SK-N-SH (cell line): ENCODE data around the gene PITPNM1. TPM values are rescaled to one million over a fixed set of nuclear protein-coding genes. Genes with fewer than 3 reads are reported as not detected.

ENCODE experiments used
- CTCF ChIA-PET: fragments of 300-600, 350-600 bp; formaldehyde crosslinking; extraction: SDS; loops from one replicate; lab custom pipeline; 2021; lab: Yijun Ruan, JAX
- POLR2A ChIA-PET: fragments of 350-600 bp; sonication (Branson Sonifier 250); formaldehyde crosslinking; extraction: SDS; loops from one replicate; lab custom pipeline; 2020; ENCODE audit warnings: antibody characterized with exemption, inconsistent platforms; lab: Yijun Ruan, JAX
- DNase-seq: peaks from one replicate; pipeline ENCODE4 v3.0.0; 2012
- H2AFZ ChIP-seq: fragments of 200-600 bp; sonication (generic); 2 replicates; pipeline ENCODE4 v1.8.1; 2016; ENCODE audit warnings: antibody characterized with exemption, mild to moderate bottlenecking, low read depth
- H3F3A ChIP-seq: fragments of 200-600 bp; sonication (generic); replicated peaks from 2 replicates; pipeline ENCODE3; 2016; ENCODE audit warnings: antibody characterized with exemption, mild to moderate bottlenecking; ENCODE audit not compliant: insufficient read depth
- H3K27ac ChIP-seq, 2 experiments: fragments of 200-500 bp in 1 of 2; fragments of 200-600 bp in 1 of 2; sonication (Bioruptor generic) in 1 of 2; sonication (generic), shearing (Covaris generic) in 1 of 2; 2 replicates each; pipeline versions ENCODE4 v1.5.1 to v1.6.1; 2014 to 2016; ENCODE audit warnings: low read depth in 2 of 2, inconsistent platforms in 1 of 2, low read length in 1 of 2, mild to moderate bottlenecking in 1 of 2, mixed read lengths in 1 of 2
- H3K27me3 ChIP-seq: fragments of 200-600 bp; sonication (generic), shearing (Covaris generic); 2 replicates; pipeline ENCODE4 v1.6.1; 2016; ENCODE audit warnings: mixed run types; ENCODE audit not compliant: insufficient read depth
- H3K36me3 ChIP-seq, 2 experiments: fragments of 200-500 bp in 1 of 2; fragments of 200-600 bp in 1 of 2; sonication (Bioruptor generic) in 1 of 2; sonication (generic) in 1 of 2; replicated peaks in 1 of 2; 2 replicates each; pipeline versions ENCODE3 to v1.5.1; 2014 to 2016; ENCODE audit warnings: low read length in 1 of 2, mild to moderate bottlenecking in 1 of 2; ENCODE audit not compliant: insufficient read depth in 2 of 2, control insufficient read depth in 1 of 2
- H3K4me1 ChIP-seq, 2 experiments: fragments of 200-500 bp in 1 of 2; fragments of 200-600 bp in 1 of 2; sonication (Bioruptor generic) in 1 of 2; sonication (generic), shearing (Covaris generic) in 1 of 2; 2 replicates each; pipeline versions ENCODE4 v1.5.1 to v1.6.1; 2014 to 2016; ENCODE audit warnings: low read depth in 1 of 2, low read length in 1 of 2, mixed run types in 1 of 2; ENCODE audit not compliant: insufficient read depth in 2 of 2, control insufficient read depth in 1 of 2
- H3K4me2 ChIP-seq: fragments of 200-600 bp; sonication (generic), shearing (Covaris generic); 2 replicates; pipeline ENCODE4 v1.6.1; 2017; ENCODE audit warnings: mixed run types
- H3K4me3 ChIP-seq, 2 experiments: fragments of 200-500 bp in 1 of 2; fragments of 200-600 bp in 1 of 2; sonication (Bioruptor generic) in 1 of 2; sonication (generic), shearing (Covaris generic) in 1 of 2; 2 replicates each; pipeline versions ENCODE4 v1.5.1 to v1.8.1; 2014 to 2016; ENCODE audit warnings: low read depth in 2 of 2, inconsistent platforms in 1 of 2, low read length in 1 of 2, mild to moderate bottlenecking in 1 of 2, mixed read lengths in 1 of 2, moderate library complexity in 1 of 2
- H3K79me2 ChIP-seq: fragments of 200-600 bp; sonication (generic); 2 replicates; pipeline ENCODE4 v1.8.1; 2017; ENCODE audit warnings: mild to moderate bottlenecking; ENCODE audit not compliant: insufficient read depth
- H3K9ac ChIP-seq: fragments of 200-600 bp; sonication (generic); 2 replicates; pipeline ENCODE4 v1.6.1; 2017; ENCODE audit warnings: mixed run types
- H3K9me2 ChIP-seq: fragments of 200-600 bp; sonication (generic); 2 replicates; pipeline ENCODE4 v1.6.1; 2017; ENCODE audit warnings: mixed run types
- H3K9me3 ChIP-seq: fragments of 200-600 bp; sonication (generic); 2 replicates; pipeline ENCODE4 v1.6.1; 2017; ENCODE audit warnings: mixed run types, mild to moderate bottlenecking, moderate library complexity
- H4K20me1 ChIP-seq: fragments of 200-600 bp; sonication (generic); 2 replicates; pipeline ENCODE4 v1.6.1; 2017; ENCODE audit warnings: mild to moderate bottlenecking, mixed run types; ENCODE audit not compliant: insufficient read depth
- CHD2 ChIP-seq: fragments of 150-350 bp; IDR thresholded peaks from 2 replicates; pipeline ENCODE4 v1.6.1; 2018; ENCODE audit warnings: low read length; ENCODE audit not compliant: partially characterized antibody
- CTCF ChIP-seq: fragments of 200-600 bp; sonication (generic); IDR thresholded peaks from 2 replicates; pipeline ENCODE4 v1.6.1; 2017; ENCODE audit warnings: antibody characterized with exemption, mild to moderate bottlenecking, moderate library complexity
- EP300 ChIP-seq, 2 experiments: IDR thresholded peaks; 2 replicates each; pipeline versions ENCODE4 v1.4.0 to v1.6.1; 2012; ENCODE audit warnings: borderline replicate concordance in 1 of 2, low read depth in 1 of 2, low read length in 1 of 2
- FOSL2 ChIP-seq: IDR thresholded peaks from 2 replicates; pipeline ENCODE4 v1.4.0; 2012; ENCODE audit warnings: low read depth, mild to moderate bottlenecking, moderate library complexity, borderline replicate concordance
- GABPA ChIP-seq: IDR thresholded peaks from 2 replicates; pipeline ENCODE4 v1.4.0; 2012; ENCODE audit warnings: low read depth, mild to moderate bottlenecking
- MAX ChIP-seq: IDR thresholded peaks from 2 replicates; pipeline ENCODE4 v1.4.0; 2012; ENCODE audit warnings: low read depth
- NRF1 ChIP-seq: IDR thresholded peaks from 2 replicates; pipeline ENCODE4 v1.6.1; 2012; ENCODE audit warnings: low read depth, mild to moderate bottlenecking, low read length
- POLR2AphosphoS5 ChIP-seq: IDR thresholded peaks from 2 replicates; pipeline ENCODE4 v1.6.1; 2012; ENCODE audit warnings: low read depth, low read length
- REST ChIP-seq: IDR thresholded peaks from 2 replicates; pipeline ENCODE4 v1.6.1; 2012; ENCODE audit warnings: mild to moderate bottlenecking, low read depth, low read length, moderate library complexity
- RXRA ChIP-seq: IDR thresholded peaks from 2 replicates; pipeline ENCODE4 v1.4.0; 2012; ENCODE audit warnings: low read depth, mild to moderate bottlenecking, borderline replicate concordance
- SIN3A ChIP-seq: IDR thresholded peaks from 2 replicates; pipeline ENCODE4 v1.6.1; 2012; ENCODE audit warnings: low read depth, mild to moderate bottlenecking, low read length, moderate library complexity, borderline replicate concordance
- SMC3 ChIP-seq: IDR thresholded peaks from 2 replicates; pipeline ENCODE4 v1.6.1; 2012; ENCODE audit warnings: low read depth, low read length, improper control_type of control experiment
- TCF12 ChIP-seq: IDR thresholded peaks from 2 replicates; pipeline ENCODE4 v1.4.0; 2012
- USF1 ChIP-seq: IDR thresholded peaks from 2 replicates; pipeline ENCODE4 v1.4.0; 2012; ENCODE audit warnings: low read depth, borderline replicate concordance
- USF2 ChIP-seq: fragments of 150-350 bp; IDR thresholded peaks from 2 replicates; pipeline ENCODE4 v1.6.1; 2017; ENCODE audit warnings: antibody characterized with exemption, low read length, low read depth, borderline replicate concordance
- YY1 ChIP-seq: IDR thresholded peaks from 2 replicates; pipeline ENCODE4 v1.4.0; 2012; ENCODE audit warnings: low read depth, mild to moderate bottlenecking
- WGBS: methylation state at CpG from one replicate; pipeline ENCODE4 v1.1.6; 2017; ENCODE audit warnings: low lambda C conversion rate; 5-methylcytosine and 5-hydroxymethylcytosine counted together
- polyA plus RNA-seq, 3 experiments: library from polyadenylated mRNA; depleted of rRNA; stranded (reverse); fragments of >200 nt; gene quantifications; 2 replicates each; pipeline ENCODE4 v1.2.3, GENCODE V29; 2012

The PITPNM1 gene
- polyA plus RNA-seq, 1 of the 3 experiments (the other 2 are of a cell fraction), result 24.2 TPM

GRCh38 chr11:67502328-67502979 is 2.7 kb downstream of the PITPNM1 start:
- H3K79me2 ChIP-seq, result peaks cover 26% of the 10 kb centered on the region
- H3K9me2 ChIP-seq, result no peaks in the 10 kb centered on the region
- ChIA-PET POLR2A (no interaction called here), CTCF (interaction anchor here (0.8 to 1.3 kb wide), 5 partner anchors 13 to 231 kb away, joined by 3 to 4 read pairs (median 3); no protein-coding TSS in a partner anchor)
- H4K20me1 ChIP-seq, result peaks cover 13% of the 10 kb centered on the region
- no peak overlapping the region for H3K27ac ChIP-seq
- H3K4me1 ChIP-seq, result peaks cover 10 to 29% of the 10 kb centered on the region in 2 experiments
- no peak overlapping the region for H3K9ac ChIP-seq
- no peaks in the 10 kb centered on the region for H3K27me3 ChIP-seq
- H3K4me3 ChIP-seq, result no peak overlapping the region
- H3K4me2 ChIP-seq, result no peak overlapping the region
- no peak overlapping the region for H2AFZ ChIP-seq
- WGBS, result 97% methylated on average over 13 of the region's 18 CpGs
- H3F3A ChIP-seq, result peaks cover 20% of the 10 kb centered on the region
- H3K9me3 ChIP-seq, result no peaks in the 10 kb centered on the region
- TF ChIP-seq USF1 (no peak), CHD2 (no peak), EP300 (IDR thresholded peaks at IDR 0.05; ENCODE audit: borderline replicate concordance in 1 of 2, low read depth in 1 of 2, low read length in 1 of 2) (no peak), YY1 (no peak), RXRA (no peak), FOSL2 (no peak), CTCF (no peak), POLR2AphosphoS5 (no peak)
- H3K36me3 ChIP-seq, result peaks cover 10 to 19% of the 10 kb centered on the region in 2 experiments
- DNase-seq, result no peak

- Histone ChIP-seq H3K27ac (no peak overlapping the region), H3K4me1 (peaks cover 7 to 23% of the 10 kb centered on the region in 2 experiments), H3K9ac (no peak overlapping the region), H3K4me3 (no peak overlapping the region), H3K27me3 (no peaks in the 10 kb centered on the region), H3K79me2 (peaks cover 20% of the 10 kb centered on the region), H3K4me2 (no peak overlapping the region), H3K9me2 (no peaks in the 10 kb centered on the region), H3K9me3 (no peaks in the 10 kb centered on the region), H3F3A (peaks cover 16% of the 10 kb centered on the region), H2AFZ (no peak overlapping the region), H3K36me3 (peaks cover 10 to 16% of the 10 kb centered on the region in 2 experiments), H4K20me1 (peaks cover 13% of the 10 kb centered on the region)
- 100% methylated on average over 5 of the region's 18 CpGs for WGBS
- POLR2A ChIA-PET, result interaction anchor here (0.6 kb wide), 1 partner anchor 25 kb away, joined by 4 read pairs; no protein-coding TSS in a partner anchor
- CTCF ChIA-PET, result interaction anchor here (0.8 to 1.1 kb wide), 3 partner anchors 12 to 146 kb away, joined by 3 to 4 read pairs (median 3); no protein-coding TSS in a partner anchor
- no peak for DNase-seq
- no peak for TF ChIP-seq SMC3
- TF ChIP-seq TCF12, result no peak
- no peak for TF ChIP-seq NRF1
- TF ChIP-seq USF2, result no peak
- no peak for TF ChIP-seq SIN3A
- TF ChIP-seq CTCF, result no peak
- TF ChIP-seq REST, result no peak
- TF ChIP-seq EP300 (IDR thresholded peaks at IDR 0.05; ENCODE audit: borderline replicate concordance in 1 of 2, low read depth in 1 of 2, low read length in 1 of 2), result no peak
- no peak for TF ChIP-seq MAX
- no peak for TF ChIP-seq GABPA
- no peak for TF ChIP-seq YY1
These were observed 3.3 kb downstream of the PITPNM1 start for GRCh38 chr11:67501854-67502253.
